H1 (cell line): ENCODE measurements around the gene PLA1A. TPM values are rescaled to one million over a fixed set of nuclear protein-coding genes. Genes with fewer than 3 reads are reported as not detected.

Experiments used
- CTBP2 ChIP-seq: IDR thresholded peaks from 2 replicates; pipeline ENCODE4 v1.7.0; 2011; ENCODE audit warnings: borderline replicate concordance, mild to moderate bottlenecking, moderate library complexity, mixed read lengths, low read length; ENCODE audit not compliant: insufficient read depth, insufficient read length
- EGR1 ChIP-seq: IDR thresholded peaks from 2 replicates; pipeline ENCODE4 v1.6.1; 2011; ENCODE audit warnings: low read depth, low read length, borderline replicate concordance
- FOSL1 ChIP-seq: IDR thresholded peaks from 2 replicates; pipeline ENCODE4 v1.6.1; 2011; ENCODE audit warnings: mild to moderate bottlenecking, low read depth, low read length, moderate library complexity; ENCODE audit not compliant: insufficient read depth
- HDAC6 ChIP-seq: IDR thresholded peaks from one replicate; pipeline ENCODE4 v1.7.1; 2012; ENCODE audit warnings: low read depth, mild to moderate bottlenecking, inconsistent platforms, low read length, moderate library complexity
- POLR2A ChIP-seq, 2 experiments: IDR thresholded peaks; 1 replicate in 1 of 2; 2 replicates in 1 of 2; pipeline ENCODE4 v1.6.1; 2011; ENCODE audit warnings: low read depth in 2 of 2, low read length in 2 of 2, mild to moderate bottlenecking in 2 of 2; ENCODE audit errors: control extremely low read depth in 1 of 2
- RBBP5 ChIP-seq: IDR thresholded peaks from 2 replicates; pipeline ENCODE4 v1.7.1; 2012; ENCODE audit warnings: low read depth, mild to moderate bottlenecking, inconsistent platforms, low read length, moderate library complexity, borderline replicate concordance
- SRF ChIP-seq: IDR thresholded peaks from 2 replicates; pipeline ENCODE4 v1.6.1; 2011; ENCODE audit warnings: mild to moderate bottlenecking, low read depth, low read length, moderate library complexity
- TAF1 ChIP-seq: IDR thresholded peaks from 2 replicates; pipeline ENCODE4 v1.6.1; 2011; ENCODE audit warnings: mild to moderate bottlenecking, low read depth, low read length
- polyA plus RNA-seq, 7 experiments: library from polyadenylated mRNA; depleted of rRNA in 3 of 7; stranded (reverse) in 5 of 7; unstranded in 2 of 7; fragments of >200 nt in 5 of 7; fragments of 200-250 nt in 2 of 7; gene quantifications; 1 replicate in 5 of 7; 2 replicates in 1 of 7; 4 replicates in 1 of 7; pipeline versions ENCODE4 v1.2.1 to v1.2.3, GENCODE V29; 2011 to 2013; ENCODE audit warnings: missing spikeins in 2 of 7, mixed read lengths in 2 of 7
- total RNA-seq: library from RNA; stranded (reverse); fragmentation: NEBNext Ultra II Directional; extraction: Animal tissue kit (Norgen Biotek cat#: 25700); gene quantifications from 2 replicates; pipeline ENCODE4 v1.2.1, GENCODE V29; 2021

PLA1A gene
- total and polyA plus RNA-seq, 2 of the 8 experiments (the other 6 are each of a cell fraction or from before 2014, with no cell fraction given): not detected

DNA sequence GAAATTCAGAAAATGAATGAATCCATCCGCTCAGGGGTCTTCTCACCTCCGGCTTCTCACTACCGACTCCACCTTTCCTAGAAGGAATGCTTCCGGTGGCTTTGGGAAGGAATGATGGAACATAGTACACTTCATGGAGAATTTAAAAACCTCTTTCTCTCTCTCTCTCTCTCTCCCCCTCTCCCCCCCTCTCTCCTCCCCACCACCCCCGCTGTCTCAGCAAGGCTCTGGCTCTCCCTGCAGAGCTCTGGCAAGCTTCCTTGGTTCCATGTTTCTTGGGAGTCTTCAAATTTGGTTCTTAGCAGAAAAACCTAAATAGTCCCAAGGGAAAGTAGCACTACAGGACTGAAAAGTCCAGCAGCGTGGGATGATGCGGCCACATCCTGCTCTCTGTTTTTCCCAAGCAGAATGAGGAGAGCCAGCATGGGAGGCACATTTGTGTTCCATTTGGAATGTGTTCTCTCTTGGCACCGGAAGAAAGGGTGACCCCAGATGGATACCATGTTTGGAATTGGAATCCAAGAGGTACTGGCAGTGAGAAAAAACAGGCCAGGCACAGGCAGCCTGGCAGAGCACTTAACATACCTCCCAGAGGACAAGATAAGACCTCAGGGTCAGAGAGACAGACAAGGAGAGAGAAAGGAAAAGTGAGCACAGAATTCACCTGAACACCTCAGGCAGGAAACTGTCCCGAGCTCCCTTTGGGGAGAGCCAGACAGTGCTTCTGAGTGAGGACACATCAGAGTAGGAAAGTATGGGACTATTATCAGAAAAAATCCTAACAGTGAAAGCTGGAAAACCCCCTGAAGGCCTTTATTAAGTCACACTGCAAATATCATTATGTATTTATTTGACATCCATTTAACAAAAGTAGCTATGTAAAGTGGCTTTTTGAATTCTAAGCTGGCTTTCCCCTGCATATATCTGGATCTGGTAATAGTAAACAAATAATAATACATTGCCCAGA, 63.1 kb downstream of the PLA1A start, which contains the start of gene POPDC2 (continued):
- no peak for TF ChIP-seq TAF1
- no peak for TF ChIP-seq RBBP5
- no peak for TF ChIP-seq HDAC6
- no peak for TF ChIP-seq EGR1
- TF ChIP-seq SRF: no peak
- TF ChIP-seq POLR2A (IDR thresholded peaks at IDR 0.05; ENCODE audit: control extremely low read depth in 1 of 2, low read depth in 2 of 2, low read length in 2 of 2): no peak
- TF ChIP-seq CTBP2: no peak
- TF ChIP-seq FOSL1: no peak
- TF ChIP-seq, all 59 proteins: peak for 0
